Measurements from ENCODE around the gene ABCC6.
"Not testable (repeated sequence)": the region's sequence is repeated elsewhere in the genome, so short reads cannot be mapped to it uniquely, and the experiment has no call there.

- TF ChIP-seq POLR2A, CTCF (IDR thresholded peaks at IDR 0.05): not testable (repeated sequence)
Observed at GRCh38 chr16:16207097-16207786, 16.1 kb downstream of the ABCC6 start.

Measured in testis (tissue), 2 donors.